ENCODE data around the gene IL18BP.

IL18BP gene

GRCh38 chr11:71986131-71986530 is 12.6 kb upstream of the IL18BP start:
- TF ChIP-seq CTCF (IDR thresholded peaks at IDR 0.05; ENCODE audit: insufficient read depth, low read depth, low read length, missing control alignments) = no peak
- H3K4me3 ChIP-seq (ENCODE audit: low read length) = no peak overlapping the region
- no peak for DNase-seq (ENCODE audit: low read depth)

- H3K4me3 ChIP-seq (ENCODE audit: low read length) = no peak overlapping the region
- no peak for TF ChIP-seq CTCF (IDR thresholded peaks at IDR 0.05; ENCODE audit: insufficient read depth, low read depth, low read length, missing control alignments)
- DNase-seq (ENCODE audit: low read depth) = no peak
Measured at GRCh38 chr11:71987521-71987920, 11.2 kb upstream of the IL18BP start.

- no peak for DNase-seq (ENCODE audit: low read depth)
- H3K4me3 ChIP-seq (ENCODE audit: low read length) = no peak overlapping the region
- TF ChIP-seq CTCF (IDR thresholded peaks at IDR 0.05; ENCODE audit: insufficient read depth, low read depth, low read length, missing control alignments) = no peak
Measured at GRCh38 chr11:71988050-71988449, 10.7 kb upstream of the IL18BP start.

GRCh38 chr11:71990701-71991100 is 8.0 kb upstream of the IL18BP start:
- no peak for TF ChIP-seq CTCF (IDR thresholded peaks at IDR 0.05; ENCODE audit: insufficient read depth, low read depth, low read length, missing control alignments)
- DNase-seq (ENCODE audit: low read depth) = no peak
- no peak overlapping the region for H3K4me3 ChIP-seq (ENCODE audit: low read length)

GRCh38 chr11:71991494-71991893 is 7.2 kb upstream of the IL18BP start:
- DNase-seq (ENCODE audit: low read depth) = no peak

GRCh38 chr11:71992136-71992730 is 6.5 kb upstream of the IL18BP start:
- H3K4me3 ChIP-seq (ENCODE audit: low read length) = no peak overlapping the region
- no peak for DNase-seq (ENCODE audit: low read depth)
- no peak for TF ChIP-seq CTCF (IDR thresholded peaks at IDR 0.05; ENCODE audit: insufficient read depth, low read depth, low read length, missing control alignments)

More at GRCh38 chr11:71991494-71991893, 7.2 kb upstream of the IL18BP start:
- no peak overlapping the region for H3K4me3 ChIP-seq (ENCODE audit: low read length)
- TF ChIP-seq CTCF (IDR thresholded peaks at IDR 0.05; ENCODE audit: insufficient read depth, low read depth, low read length, missing control alignments) = no peak

GRCh38 chr11:71994786-71995185 is 3.9 kb upstream of the IL18BP start:
- TF ChIP-seq CTCF (IDR thresholded peaks at IDR 0.05; ENCODE audit: insufficient read depth, low read depth, low read length, missing control alignments) = no peak
- no peak for DNase-seq (ENCODE audit: low read depth)
- no peak overlapping the region for H3K4me3 ChIP-seq (ENCODE audit: low read length)

Data from epithelial cell of esophagus (primary cell).